Measurements from ENCODE around the gene RHEX.
"Not testable (repeated sequence)": the region's sequence is repeated elsewhere in the genome, so short reads cannot be mapped to it uniquely, and the experiment has no call there.

Gene RHEX

GRCh38 chr1:206030191-206030590 is 22.8 kb upstream of the RHEX start:
- no peak for DNase-seq (ENCODE audit: low read depth in 2 of 2)

- DNase-seq (ENCODE audit: low read depth in 2 of 2): peak; percentile 9 to 31
Measured at GRCh38 chr1:206030714-206031113, 22.3 kb upstream of the RHEX start.

- no peak for DNase-seq (ENCODE audit: low read depth in 2 of 2)
Measured at GRCh38 chr1:206032380-206033140, 20.4 kb upstream of the RHEX start.

GRCh38 chr1:206035027-206035426 is 17.9 kb upstream of the RHEX start:
- DNase-seq (ENCODE audit: low read depth in 2 of 2): no peak

DNA sequence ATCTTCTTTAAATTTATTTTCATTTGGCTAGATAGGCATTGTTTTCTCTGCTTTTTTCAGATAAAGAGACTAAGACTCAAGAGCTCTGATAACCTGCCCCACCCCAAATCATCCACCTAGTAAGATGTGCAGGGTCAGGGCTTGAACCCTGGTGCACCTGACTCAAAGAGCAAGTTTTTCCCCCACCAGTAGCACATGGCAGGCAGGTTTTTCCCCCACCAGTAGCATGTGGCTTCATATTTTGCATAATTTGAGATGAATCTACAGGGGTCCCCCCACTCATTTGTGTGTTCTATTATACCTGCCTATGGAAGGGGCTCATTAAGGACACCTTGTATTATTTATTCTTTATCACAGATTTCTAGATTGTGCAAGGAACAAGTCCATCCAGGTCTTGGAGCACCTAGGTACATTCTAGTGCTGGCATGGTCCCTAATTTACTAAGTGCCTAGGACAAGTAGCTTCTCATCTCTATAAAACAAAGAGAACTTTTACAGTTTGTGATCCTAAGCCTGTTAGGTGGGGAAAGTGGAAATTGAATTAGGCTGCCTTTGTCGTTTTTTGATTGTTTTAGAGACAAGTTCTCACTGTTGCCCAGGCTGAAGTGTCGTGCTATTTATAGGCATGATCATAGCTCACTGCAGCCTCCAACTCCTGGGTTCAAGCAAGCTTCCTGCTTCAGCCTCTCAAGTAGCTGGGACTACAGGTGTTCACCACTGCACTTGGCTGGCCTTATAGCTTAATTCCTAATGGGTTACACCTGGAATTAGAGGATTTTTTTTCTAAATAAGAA is 16.1 kb upstream of the RHEX start:
- DNase-seq (ENCODE audit: low read depth in 2 of 2): no peak

GRCh38 chr1:206037581-206037980 is 15.4 kb upstream of the RHEX start:
- no peak for DNase-seq (ENCODE audit: low read depth in 2 of 2)

- no peak for DNase-seq (ENCODE audit: low read depth in 2 of 2)
Measured at GRCh38 chr1:206039046-206039973, 13.7 kb upstream of the RHEX start.

DNA sequence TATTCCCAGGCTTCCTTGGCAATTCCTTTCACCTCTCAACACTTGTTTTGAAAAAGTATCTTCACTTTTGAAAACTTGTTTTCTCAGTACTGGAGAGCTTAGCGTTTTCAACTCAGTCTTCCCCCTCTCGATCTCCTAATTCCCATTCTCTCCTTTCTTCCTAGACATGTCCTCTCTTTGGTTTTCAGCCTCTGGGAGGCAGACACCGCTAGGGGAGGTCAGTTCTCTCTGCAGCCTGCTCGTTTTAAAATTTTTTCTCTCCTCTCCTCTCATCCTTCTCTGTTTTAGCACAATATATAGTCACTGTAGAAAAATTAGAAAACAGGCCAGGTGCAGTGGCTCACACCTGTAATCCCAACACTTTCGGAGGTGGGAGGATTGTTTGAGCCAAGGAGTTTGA is 12.6 kb upstream of the RHEX start:
- no peak for DNase-seq (ENCODE audit: low read depth in 2 of 2)

GRCh38 chr1:206041640-206042039 is 11.3 kb upstream of the RHEX start:
- no peak for DNase-seq (ENCODE audit: low read depth in 2 of 2)

GRCh38 chr1:206047271-206047670 is 5.7 kb upstream of the RHEX start:
- DNase-seq (ENCODE audit: low read depth in 2 of 2): no peak

DNA sequence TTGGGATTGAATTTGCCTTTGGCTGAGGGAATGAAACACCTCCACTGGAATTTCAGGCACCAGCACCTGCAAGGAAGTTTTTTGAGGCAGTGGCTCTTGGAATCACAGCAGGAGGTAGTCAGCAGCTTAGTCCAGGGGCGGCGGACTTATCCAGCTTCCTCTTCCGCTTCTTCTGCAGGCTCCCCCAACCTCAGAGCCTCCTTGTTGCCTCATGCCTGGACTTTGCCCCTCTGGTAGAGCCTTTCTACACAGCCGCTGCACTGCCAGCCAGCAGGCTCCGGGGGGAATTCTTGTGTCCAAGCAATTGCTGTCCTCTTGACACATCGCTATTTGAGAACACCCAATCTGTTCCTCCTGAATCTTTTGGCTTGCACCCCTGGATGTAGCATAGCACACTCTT is 4.4 kb upstream of the RHEX start:
- no peak for DNase-seq (ENCODE audit: low read depth in 2 of 2)

DNA sequence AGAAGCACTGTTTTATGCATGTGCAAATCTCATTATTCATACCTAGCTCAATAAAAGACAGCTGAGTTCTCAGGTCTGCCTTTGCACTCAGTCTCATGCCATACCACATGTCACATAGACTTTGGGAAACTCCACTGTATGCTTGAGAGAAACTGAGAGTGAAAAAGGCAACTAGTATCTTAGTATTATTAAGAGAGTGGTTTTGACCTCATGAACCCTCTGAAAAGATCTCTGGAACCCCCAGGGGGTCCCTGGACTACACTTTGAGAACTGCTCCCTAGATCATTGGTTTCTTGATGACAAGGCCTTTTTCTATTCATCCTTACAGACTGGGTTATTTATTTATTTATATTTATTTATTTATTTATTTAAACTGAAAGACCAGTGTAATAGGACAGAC is 3.7 kb upstream of the RHEX start:
- no peak for DNase-seq (ENCODE audit: low read depth in 2 of 2)

DNA sequence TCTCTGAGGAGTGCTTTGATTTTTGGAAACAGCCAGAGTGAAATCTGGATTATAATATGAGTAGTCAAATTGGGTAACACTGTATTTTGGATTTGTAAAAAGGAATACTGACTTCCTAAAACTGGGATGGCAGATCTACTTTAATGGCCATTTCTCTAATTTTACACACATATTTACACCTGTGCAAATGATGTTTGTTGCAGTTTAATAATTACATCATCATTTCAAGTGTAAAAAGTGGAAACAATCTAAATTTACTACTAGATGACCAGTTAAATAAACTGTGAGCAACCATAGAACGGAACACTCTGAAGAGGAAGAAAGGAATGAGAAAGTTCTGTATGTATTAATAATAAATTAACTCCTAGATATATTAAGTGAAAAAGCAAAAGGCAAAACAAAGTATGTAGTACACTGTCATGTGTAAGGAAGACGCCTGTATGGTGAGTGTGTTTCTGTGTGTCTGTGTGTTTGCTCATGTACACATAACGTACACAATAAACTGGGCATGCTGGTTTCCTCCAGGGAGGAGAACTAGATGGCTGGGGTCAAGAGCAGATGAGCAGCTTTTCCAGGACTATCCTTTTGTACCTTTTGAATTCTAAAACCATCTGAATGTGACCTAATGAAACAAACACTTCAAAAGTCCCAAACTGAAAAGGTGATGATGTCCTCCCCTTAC is 2.9 kb upstream of the RHEX start:
- no peak for DNase-seq (ENCODE audit: low read depth in 2 of 2)

DNA sequence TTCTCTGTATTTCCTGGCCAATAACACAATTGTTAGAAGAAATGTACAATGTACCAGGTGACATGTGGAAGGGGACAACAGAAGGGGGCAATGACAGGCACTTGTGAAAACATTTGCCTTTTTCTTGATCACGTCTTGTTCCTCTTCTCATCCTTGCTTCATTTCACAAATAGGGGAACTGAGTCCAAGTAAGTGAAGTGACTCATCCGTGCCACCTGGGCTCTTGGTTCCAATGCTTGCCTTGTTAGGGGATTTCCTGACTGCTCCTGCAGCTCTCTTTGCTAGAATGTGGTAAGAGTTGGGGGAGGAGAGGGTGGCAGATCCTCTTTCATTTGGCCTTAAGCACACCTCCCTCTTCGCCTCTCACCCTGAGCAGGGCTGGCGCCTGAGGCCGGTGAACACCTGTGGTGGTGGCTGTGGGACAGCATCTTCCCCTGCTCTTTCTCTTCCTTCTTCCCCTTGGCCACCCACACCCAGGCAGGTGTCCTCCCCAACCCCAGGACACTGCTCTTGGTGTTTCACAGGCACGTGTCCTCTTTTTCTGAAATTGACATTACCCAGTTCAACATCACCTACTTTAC is 2.2 kb upstream of the RHEX start:
- DNase-seq (ENCODE audit: low read depth in 2 of 2): peak; percentile 4 to 26

- not testable (repeated sequence) for DNase-seq (ENCODE audit: low read depth in 2 of 2)
Measured at GRCh38 chr1:206052231-206052865, 625 bp upstream of the RHEX start.

- DNase-seq (ENCODE audit: low read depth in 2 of 2): not testable (repeated sequence)
Measured at GRCh38 chr1:206053616-206054015, 643 bp downstream of the RHEX start.

DNA sequence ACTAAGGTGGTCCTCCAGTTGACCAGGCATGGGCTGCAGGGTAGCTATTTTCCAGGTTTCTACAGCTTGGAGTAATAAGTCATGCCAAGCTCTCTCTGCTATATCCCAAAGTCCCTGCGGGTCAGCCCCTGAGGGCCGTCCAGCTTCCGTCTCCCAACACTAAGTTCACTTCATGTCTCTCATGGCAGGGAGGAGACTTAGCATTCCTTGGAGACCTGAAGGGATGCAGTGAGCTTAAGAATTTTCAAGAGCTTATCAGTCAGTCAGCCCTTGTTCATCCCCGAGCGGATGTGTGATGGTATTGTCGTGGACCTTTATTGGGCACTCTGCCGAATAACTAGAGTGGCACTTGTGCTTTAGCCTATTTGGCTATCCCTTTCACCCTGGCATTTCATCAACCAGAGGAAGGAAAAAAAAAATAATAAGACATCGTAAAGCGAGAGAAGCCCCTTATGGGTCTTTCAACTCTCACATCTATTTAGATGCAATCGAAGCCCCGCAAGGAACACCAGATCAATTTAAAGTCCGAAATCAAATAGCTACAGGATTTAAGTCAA is 2.2 kb downstream of the RHEX start:
- DNase-seq (ENCODE audit: low read depth in 2 of 2): not testable (repeated sequence)

- not testable (repeated sequence) for DNase-seq (ENCODE audit: low read depth in 2 of 2)
Measured at GRCh38 chr1:206055639-206056323, 2.8 kb downstream of the RHEX start.

GRCh38 chr1:206058289-206058926 is 5.4 kb downstream of the RHEX start:
- not testable (repeated sequence) for DNase-seq (ENCODE audit: low read depth in 2 of 2)
